CD4-positive, CD25-positive, alpha-beta regulatory T cell (primary cell): ENCODE measurements around the gene MEGF8. TPM values are rescaled to one million over a fixed set of nuclear protein-coding genes. Genes with fewer than 3 reads are reported as not detected.

Experiments used
- ATAC-seq, 2 donors: fragments of 150-1000 bp; cut with Tn5 transposase; one replicate each; pipeline ENCODE4 v1.10.0; 2021; ENCODE audit warnings: low read depth in 2 of 2, moderate number of reproducible peaks in 2 of 2, moderate library complexity in 1 of 2
- DNase-seq, 3 donors: peaks; one replicate each; pipeline versions ENCODE4 v3.0.0 to v3.0.0-alpha.2; 2012 to 2022; ENCODE audit warnings: mixed read lengths in 1 of 3
- H3K27ac ChIP-seq: one replicate; pipeline ENCODE4 v1.7.0; 2013; ENCODE audit warnings: mild to moderate bottlenecking, low read length; ENCODE audit not compliant: insufficient read depth, poor library complexity, severe bottlenecking
- H3K27me3 ChIP-seq: one replicate; pipeline ENCODE4 v1.7.0; 2013; ENCODE audit warnings: low read length; ENCODE audit not compliant: control insufficient read depth, insufficient read depth
- H3K36me3 ChIP-seq: one replicate; pipeline ENCODE4 v1.7.0; 2013; ENCODE audit warnings: mild to moderate bottlenecking, low read length, moderate library complexity; ENCODE audit not compliant: control insufficient read depth, insufficient read depth
- H3K4me1 ChIP-seq: 2 replicates; pipeline ENCODE4 v1.7.0; 2013; ENCODE audit warnings: mild to moderate bottlenecking, low read length; ENCODE audit not compliant: insufficient read depth, control insufficient read depth, poor library complexity, severe bottlenecking
- H3K4me3 ChIP-seq: one replicate; pipeline ENCODE4 v1.7.0; 2013; ENCODE audit warnings: low read depth, mild to moderate bottlenecking, low read length, moderate library complexity
- H3K9me3 ChIP-seq, 2 experiments: 1 replicate in 1 of 2; 2 replicates in 1 of 2; pipeline ENCODE4 v1.7.0; 2013; ENCODE audit warnings: low read length in 2 of 2, mild to moderate bottlenecking in 1 of 2, moderate library complexity in 1 of 2; ENCODE audit not compliant: control insufficient read depth in 2 of 2
- H3K27ac Mint-ChIP-seq, 3 donors: one replicate each; pipeline ENCODE4 v1.8.0; 2020 to 2022; ENCODE audit warnings: mild to moderate bottlenecking in 3 of 3, mixed read lengths in 3 of 3, moderate library complexity in 2 of 3
- H3K27me3 Mint-ChIP-seq: one replicate; pipeline ENCODE4 v1.8.0; 2022; ENCODE audit warnings: mild to moderate bottlenecking, mixed read lengths
- H3K36me3 Mint-ChIP-seq: one replicate; pipeline ENCODE4 v1.8.0; 2020; ENCODE audit warnings: mixed read lengths
- H3K4me1 Mint-ChIP-seq, 4 donors: one replicate each; pipeline ENCODE4 v1.8.0; 2020 to 2022; ENCODE audit warnings: mixed read lengths in 4 of 4, mild to moderate bottlenecking in 1 of 4
- H3K4me3 Mint-ChIP-seq, 4 donors: one replicate each; pipeline ENCODE4 v1.8.0; 2020 to 2022; ENCODE audit warnings: mild to moderate bottlenecking in 4 of 4, mixed read lengths in 4 of 4, moderate library complexity in 3 of 4
- H3K9me3 Mint-ChIP-seq, 7 donors: one replicate each; pipeline ENCODE4 v1.8.0; 2020 to 2022; ENCODE audit warnings: mixed read lengths in 7 of 7, mild to moderate bottlenecking in 3 of 7, moderate library complexity in 2 of 7
- polyA plus RNA-seq, 4 donors: library from polyadenylated mRNA; unstranded; fragments of 300-500 nt; fragmentation: Illumina TruSeq; gene quantifications; one replicate each; pipeline ENCODE4 v1.2.3, GENCODE V29; 2021
- total RNA-seq: library from RNA; stranded (reverse); gene quantifications from one replicate; pipeline ENCODE4 v1.2.3, GENCODE V29; 2022

Gene MEGF8
- total and polyA plus RNA-seq, 5 donors from 2014 or later: 0.18 to 6.5 (median 0.22) TPM

DNA sequence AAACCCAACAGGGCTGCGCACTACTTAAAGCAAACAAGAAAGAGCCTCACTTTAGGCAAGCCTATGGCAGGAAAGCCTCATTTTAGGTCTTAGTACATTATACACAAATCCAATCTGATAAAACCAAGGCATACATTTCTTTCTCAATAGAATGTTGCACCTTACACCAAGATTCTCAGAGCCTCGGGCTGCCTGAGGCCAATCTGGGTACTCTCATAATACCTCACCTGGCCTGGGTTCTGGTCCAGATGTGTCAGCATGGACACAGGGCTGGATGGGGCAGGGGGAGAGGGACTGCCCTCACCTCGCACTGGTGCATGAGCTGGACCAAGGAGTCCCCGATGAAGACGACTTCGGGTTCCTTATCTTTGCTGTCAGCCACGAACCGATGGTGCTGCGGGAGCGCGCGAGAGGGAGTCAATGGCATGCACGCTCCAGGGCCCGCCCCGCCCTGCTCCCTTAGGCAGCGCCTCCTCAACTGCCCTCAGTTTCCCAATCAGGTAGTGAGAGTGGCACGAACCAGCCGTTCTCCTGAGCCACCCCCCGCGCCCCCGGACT, 23.7 kb upstream of the MEGF8 start, which contains the start of gene PRR19:
PRR19 (plus strand) TSS at position 487 of the 558 bp plus-strand sequence. CDS start 7,453 bp downstream, outside the sequence.
- DNase-seq: peak in 1 of 3 donors; percentile 36
- Mint-ChIP-seq H3K9me3 (no peaks in the 10 kb centered on the region), H3K27me3 (no peaks in the 10 kb centered on the region), H3K36me3 (no peaks in the 10 kb centered on the region), H3K27ac (peak within 1 kb of the TSS; percentile 89 to 97 (median 91)), H3K4me1 (peaks cover 0 to 34% (median 14%) of the 10 kb centered on the region in 4 donors), H3K4me3 (peak within 1 kb of the TSS; percentile 87 to 91 (median 90))
- Histone ChIP-seq H3K4me3 (peak within 1 kb of the TSS; percentile 65), H3K4me1 (peaks cover 20% of the 10 kb centered on the region), H3K27ac (peak within 1 kb of the TSS; percentile 71), H3K9me3 (no peaks in the 10 kb centered on the region), H3K36me3 (peaks cover 3% of the 10 kb centered on the region), H3K27me3 (no peaks in the 10 kb centered on the region)
- no peak for ATAC-seq

DNA sequence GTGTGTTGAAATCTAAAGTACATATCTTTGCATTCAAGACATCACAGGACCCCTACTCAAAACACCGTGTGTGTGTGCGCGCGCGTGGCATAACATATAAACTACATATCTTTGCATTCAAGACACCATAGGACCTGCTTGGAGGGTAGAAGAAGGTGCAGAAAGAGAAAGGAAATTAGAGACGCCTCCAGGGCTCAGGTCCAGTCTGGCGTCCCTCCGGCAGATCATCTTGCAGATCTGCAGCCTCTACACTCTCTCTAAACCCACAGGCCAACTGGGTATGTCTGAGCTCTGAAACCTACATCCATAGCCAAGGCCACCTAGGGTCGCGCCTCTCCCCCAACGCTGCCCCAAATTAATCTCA, 22.4 kb upstream of the MEGF8 start:
- Mint-ChIP-seq H3K4me3 (peak overlapping the region; percentile 87 to 91 (median 90)), H3K27me3 (no peaks in the 10 kb centered on the region), H3K4me1 (peaks cover 0 to 33% (median 16%) of the 10 kb centered on the region in 4 donors), H3K9me3 (no peaks in the 10 kb centered on the region), H3K27ac (peak overlapping the region; percentile 89 to 97 (median 91)), H3K36me3 (no peaks in the 10 kb centered on the region)
- Histone ChIP-seq H3K4me3 (peak overlapping the region; percentile 22), H3K36me3 (no peaks in the 10 kb centered on the region), H3K4me1 (peaks cover 20% of the 10 kb centered on the region), H3K27me3 (no peaks in the 10 kb centered on the region), H3K9me3 (no peaks in the 10 kb centered on the region), H3K27ac (peak overlapping the region; percentile 71)
- no peak for DNase-seq
- no peak for ATAC-seq

DNA sequence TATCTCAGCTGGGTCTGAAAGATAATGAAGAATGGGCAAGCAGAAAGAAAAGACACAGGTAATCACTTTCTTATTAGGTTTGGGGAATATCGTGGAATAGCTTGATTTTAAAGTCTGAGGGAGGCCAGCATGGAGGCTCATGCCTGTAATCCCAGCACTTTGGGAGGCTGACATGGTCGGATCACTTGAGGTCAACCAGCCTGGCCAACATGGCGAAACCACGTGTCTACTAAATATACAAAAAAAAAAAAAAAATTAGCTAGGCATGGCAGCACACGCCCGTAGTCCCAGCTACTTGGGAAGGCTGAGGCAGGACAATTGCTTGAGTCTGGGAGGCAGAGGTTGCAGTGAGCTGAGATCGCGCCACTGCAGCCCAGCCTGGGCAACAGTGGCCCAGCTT, 21.6 kb upstream of the MEGF8 start:
- peaks cover 0 to 33% (median 16%) of the 10 kb centered on the region in 4 donors for H3K4me1 Mint-ChIP-seq
- H3K27me3 Mint-ChIP-seq: no peaks in the 10 kb centered on the region
- H3K27ac Mint-ChIP-seq: peak overlapping the region in 1 of 3 donors; percentile 60
- no peaks in the 10 kb centered on the region for H3K36me3 Mint-ChIP-seq
- H3K4me1 ChIP-seq: peaks cover 20% of the 10 kb centered on the region
- ATAC-seq (no peak), DNase-seq (no peak)
- peak overlapping the region in 3 of 4 donors; percentile 87 to 91 (median 90) for H3K4me3 Mint-ChIP-seq
- H3K27me3 ChIP-seq: no peaks in the 10 kb centered on the region
- no peaks in the 10 kb centered on the region for H3K36me3 ChIP-seq
- H3K9me3 Mint-ChIP-seq: no peaks in the 10 kb centered on the region
- H3K4me3 ChIP-seq: no peak overlapping the region
- H3K9me3 ChIP-seq: no peaks in the 10 kb centered on the region
- no peak overlapping the region for H3K27ac ChIP-seq

DNA sequence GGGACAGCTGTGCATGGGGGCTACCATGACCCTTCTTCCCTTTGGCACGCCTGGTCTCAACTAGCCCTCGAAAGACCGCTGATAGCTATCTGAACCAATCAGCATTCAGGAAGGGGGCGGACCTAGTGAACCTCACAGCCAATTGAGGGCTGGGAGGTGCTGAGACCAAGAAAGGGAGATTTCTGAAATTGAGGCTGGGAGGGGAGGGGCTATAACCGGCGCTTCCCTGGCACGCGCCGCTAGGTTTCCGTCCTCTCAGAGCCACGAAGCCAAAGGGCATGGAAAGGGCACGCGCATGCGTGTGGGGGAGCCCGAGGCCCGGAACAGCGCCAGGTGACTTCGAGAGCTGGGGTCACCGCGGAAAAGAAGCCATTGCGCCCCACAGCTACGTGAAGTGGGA, 18.8 kb upstream of the MEGF8 start:
- H3K9me3 ChIP-seq: no peaks in the 10 kb centered on the region
- Mint-ChIP-seq H3K4me1 (peaks cover 0 to 17% (median 12%) of the 10 kb centered on the region in 4 donors), H3K27me3 (peaks cover 10% of the 10 kb centered on the region), H3K36me3 (no peaks in the 10 kb centered on the region), H3K9me3 (no peaks in the 10 kb centered on the region), H3K27ac (no peak overlapping the region), H3K4me3 (peak overlapping the region in 2 of 4 donors; percentile 32 to 71)
- no peak for ATAC-seq
- H3K27me3 ChIP-seq: no peaks in the 10 kb centered on the region
- H3K36me3 ChIP-seq: no peaks in the 10 kb centered on the region
- H3K4me1 ChIP-seq: peaks cover 14% of the 10 kb centered on the region
- no peak overlapping the region for H3K27ac ChIP-seq
- no peak overlapping the region for H3K4me3 ChIP-seq
- no peak for DNase-seq

DNA sequence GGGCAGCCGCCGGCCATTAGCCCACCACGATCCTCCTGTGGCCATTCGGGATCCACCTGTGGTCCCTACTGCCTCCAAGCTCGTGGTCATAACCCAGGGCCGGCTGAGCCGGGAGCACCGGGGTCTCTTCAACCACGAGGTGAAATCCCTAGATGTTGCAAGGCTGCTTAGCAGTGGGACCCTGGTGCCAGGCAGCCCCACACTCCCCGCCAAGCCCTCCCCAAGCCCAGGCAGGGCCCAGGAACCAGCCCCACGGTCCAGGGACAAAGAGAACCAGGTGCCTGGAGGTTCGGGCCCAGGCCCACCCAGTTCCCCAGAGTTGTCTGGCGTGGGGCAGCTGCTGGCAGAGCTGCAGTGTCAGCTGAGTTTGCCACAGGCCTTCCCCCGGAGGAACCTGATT, 15.7 kb upstream of the MEGF8 start:
- Mint-ChIP-seq H3K36me3 (no peaks in the 10 kb centered on the region), H3K27me3 (peaks cover 35% of the 10 kb centered on the region), H3K9me3 (no peaks in the 10 kb centered on the region), H3K27ac (no peak overlapping the region), H3K4me1 (peaks cover 0 to 16% (median 11%) of the 10 kb centered on the region in 4 donors), H3K4me3 (no peak overlapping the region)
- Histone ChIP-seq H3K4me1 (peaks cover 16% of the 10 kb centered on the region), H3K27me3 (peaks cover 7% of the 10 kb centered on the region), H3K4me3 (no peak overlapping the region), H3K36me3 (no peaks in the 10 kb centered on the region), H3K27ac (no peak overlapping the region), H3K9me3 (no peaks in the 10 kb centered on the region)
- DNase-seq (no peak), ATAC-seq (no peak)

DNA sequence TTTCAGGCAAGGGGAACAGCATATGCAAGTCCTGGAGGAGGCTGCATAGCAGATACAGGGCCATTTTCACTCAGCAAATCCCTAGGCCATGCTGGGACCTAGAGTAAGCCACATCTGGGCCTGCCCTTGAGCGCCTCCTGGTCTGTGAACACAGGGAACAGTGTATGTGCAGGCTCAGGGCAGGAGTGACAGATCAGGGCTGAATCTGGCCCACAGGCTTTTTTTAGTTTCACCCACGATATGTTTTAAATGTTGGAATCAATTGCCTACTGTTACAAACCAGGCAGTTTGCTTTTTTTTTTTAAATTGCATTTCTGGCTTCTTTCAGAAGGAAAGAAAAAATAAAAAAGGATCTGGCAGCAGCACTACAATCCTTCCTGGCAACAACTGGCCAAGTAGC, 13.8 kb upstream of the MEGF8 start:
- Mint-ChIP-seq H3K27me3 (peaks cover 48% of the 10 kb centered on the region), H3K36me3 (no peaks in the 10 kb centered on the region), H3K4me1 (peaks cover 0 to 18% (median 12%) of the 10 kb centered on the region in 4 donors), H3K4me3 (peak overlapping the region in 1 of 4 donors; percentile 41), H3K9me3 (no peaks in the 10 kb centered on the region), H3K27ac (no peak overlapping the region)
- H3K4me1 ChIP-seq: peaks cover 16% of the 10 kb centered on the region
- H3K36me3 ChIP-seq: no peaks in the 10 kb centered on the region
- no peaks in the 10 kb centered on the region for H3K9me3 ChIP-seq
- no peak for DNase-seq
- peaks cover 7% of the 10 kb centered on the region for H3K27me3 ChIP-seq
- H3K4me3 ChIP-seq: no peak overlapping the region
- no peak for ATAC-seq
- H3K27ac ChIP-seq: no peak overlapping the region

DNA sequence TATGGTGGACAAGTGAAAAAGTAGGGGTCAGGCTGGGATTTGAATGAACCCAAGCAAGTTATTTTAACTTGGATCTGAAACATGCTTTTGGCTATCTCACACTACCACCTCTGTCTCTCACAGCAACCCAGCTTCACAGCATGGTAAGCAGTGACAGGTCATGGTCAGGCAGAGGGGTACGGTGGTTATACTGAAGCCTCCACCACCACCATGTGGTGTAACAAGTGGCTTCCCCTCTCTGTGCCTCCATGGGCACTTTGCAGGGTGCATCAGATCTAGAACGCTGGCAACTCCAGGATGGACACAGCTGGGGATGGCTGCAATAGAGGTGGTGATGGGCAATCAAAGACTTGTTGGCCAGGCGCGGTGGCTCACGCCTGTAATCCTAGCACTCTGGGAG, 13.1 kb upstream of the MEGF8 start:
- no peaks in the 10 kb centered on the region for H3K9me3 ChIP-seq
- Mint-ChIP-seq H3K9me3 (no peaks in the 10 kb centered on the region), H3K36me3 (no peaks in the 10 kb centered on the region), H3K27me3 (peaks cover 53% of the 10 kb centered on the region), H3K4me1 (peaks cover 0 to 24% (median 14%) of the 10 kb centered on the region in 4 donors), H3K4me3 (peak overlapping the region in 2 of 4 donors; percentile 41 to 71), H3K27ac (no peak overlapping the region)
- ATAC-seq: no peak
- H3K27ac ChIP-seq: no peak overlapping the region
- no peak overlapping the region for H3K4me3 ChIP-seq
- H3K36me3 ChIP-seq: no peaks in the 10 kb centered on the region
- H3K27me3 ChIP-seq: peaks cover 7% of the 10 kb centered on the region
- DNase-seq: no peak
- peaks cover 16% of the 10 kb centered on the region for H3K4me1 ChIP-seq
